Fibroblast of peridontal ligament (primary cell): Measurements from ENCODE around the gene ARL8A.
"Not testable (repeated sequence)": the region's sequence is repeated elsewhere in the genome, so short reads cannot be mapped to it uniquely, and the experiment has no call there.

Experiments
- DNase-seq: peaks from one replicate; pipeline ENCODE4 v3.0.0-alpha.2; 2010; ENCODE audit errors: extremely low read depth

The ARL8A gene

DNA sequence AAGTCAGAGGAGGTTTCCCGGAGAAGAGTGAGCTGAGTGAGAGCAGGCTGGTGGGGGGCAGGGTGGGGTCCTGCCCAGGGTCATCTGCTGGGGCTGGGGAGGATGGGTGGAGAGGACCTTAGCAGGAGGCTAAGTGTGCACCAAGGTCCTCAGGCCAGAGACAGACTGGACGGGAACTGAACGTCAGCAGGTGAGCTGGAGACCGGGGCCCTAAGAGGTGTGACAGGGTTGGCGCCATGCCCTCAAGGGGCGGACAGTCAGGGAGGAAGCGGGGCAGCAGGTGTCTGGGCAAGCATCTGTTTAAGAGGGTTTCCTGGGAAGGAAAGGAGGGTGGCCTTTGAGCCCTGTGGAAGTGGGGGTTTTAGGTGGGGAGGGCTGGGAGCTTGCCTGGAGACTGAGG, 29.5 kb upstream of the ARL8A start:
- DNase-seq: no peak

DNA sequence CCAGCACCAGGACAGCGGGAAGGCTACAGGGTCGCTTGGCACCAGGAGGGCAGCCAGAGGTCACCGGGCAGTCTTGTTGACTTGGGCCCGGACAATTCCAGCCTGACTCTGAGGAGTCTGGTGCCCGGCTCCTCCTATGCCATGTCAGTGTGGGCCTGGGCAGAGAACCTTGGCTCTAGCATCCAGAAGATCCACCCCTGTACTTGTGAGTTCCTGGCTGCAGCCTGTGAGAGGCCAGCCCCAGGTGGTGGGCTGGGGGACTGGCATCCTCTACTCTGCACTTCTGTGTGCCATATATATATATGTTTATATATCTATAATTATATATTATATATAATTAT, 27.4 kb upstream of the ARL8A start:
- no peak for DNase-seq

DNA sequence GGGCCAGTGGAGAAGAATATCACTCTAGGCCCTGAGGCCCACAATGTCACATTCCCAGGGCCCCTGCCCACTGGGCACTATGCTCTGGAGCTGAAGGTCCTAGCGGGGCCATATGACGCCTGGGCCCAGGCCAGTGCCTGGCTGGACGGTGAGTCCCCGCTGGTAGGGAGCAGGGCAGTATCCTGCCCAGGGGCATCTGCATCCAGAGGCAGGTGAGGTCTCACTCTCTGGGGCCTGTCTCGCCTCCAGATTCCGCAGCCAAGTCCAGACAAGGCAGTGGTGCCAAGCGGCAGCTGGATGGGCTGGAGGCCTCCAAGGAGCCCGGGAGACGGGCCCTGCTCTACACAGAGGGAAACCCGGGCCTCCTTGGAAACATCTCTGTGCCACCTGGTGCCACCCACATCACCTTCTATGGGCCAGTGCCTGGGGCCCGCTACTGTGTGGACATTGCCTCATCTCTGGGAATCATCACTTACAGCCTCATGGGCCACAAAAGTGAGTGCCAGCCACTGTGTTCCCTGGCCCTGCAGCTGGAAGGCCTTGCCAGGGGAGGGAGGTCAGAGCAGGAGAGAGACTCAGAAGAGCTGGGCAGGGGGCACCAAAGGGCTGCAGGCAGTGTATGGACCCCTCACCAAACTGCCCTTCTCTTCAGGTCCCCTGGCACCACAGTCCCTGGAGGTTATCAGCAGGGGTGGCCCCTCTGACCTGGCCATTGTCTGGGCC, 26.9 kb upstream of the ARL8A start:
- no peak for DNase-seq

DNA sequence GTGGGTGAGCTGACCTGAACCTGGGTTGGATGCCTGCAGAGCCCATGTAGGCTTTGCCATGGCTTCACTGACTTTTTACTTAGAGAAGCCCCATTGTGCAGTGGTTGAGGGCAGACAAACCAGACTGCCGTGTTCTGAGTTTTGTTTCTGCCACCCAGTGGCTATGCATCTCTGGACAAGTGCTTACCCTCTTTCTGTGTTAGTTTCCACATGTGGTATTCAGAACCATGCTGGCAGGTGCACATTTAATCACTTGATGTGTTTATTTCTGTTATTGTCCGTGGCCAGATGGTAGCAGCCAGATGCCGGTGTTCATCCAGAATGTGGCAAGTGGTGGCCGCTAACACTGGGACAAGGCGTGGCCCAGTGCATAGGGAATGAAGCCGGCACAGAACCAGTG, 26.2 kb upstream of the ARL8A start:
- no peak for DNase-seq

DNA sequence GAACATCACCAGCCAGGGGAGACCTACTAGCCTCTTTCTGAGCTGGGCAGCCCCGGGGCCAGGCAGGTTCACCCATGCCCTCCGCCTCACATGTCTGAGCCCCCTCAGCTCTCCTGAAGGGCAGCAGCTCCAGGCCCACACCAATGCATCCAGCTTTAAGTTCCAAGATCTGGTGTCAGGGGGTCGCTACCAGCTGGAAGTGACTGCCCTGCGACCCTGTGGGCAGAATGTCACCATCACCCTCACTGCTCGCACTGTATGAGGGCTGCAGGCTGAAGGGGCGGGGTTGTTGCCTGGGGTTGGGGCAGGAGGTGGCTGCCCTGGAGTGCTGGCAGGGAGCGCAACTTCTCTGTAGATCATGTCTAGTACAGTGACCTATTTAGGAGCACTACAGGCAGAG, 24.3 kb upstream of the ARL8A start:
- DNase-seq: no peak

DNA sequence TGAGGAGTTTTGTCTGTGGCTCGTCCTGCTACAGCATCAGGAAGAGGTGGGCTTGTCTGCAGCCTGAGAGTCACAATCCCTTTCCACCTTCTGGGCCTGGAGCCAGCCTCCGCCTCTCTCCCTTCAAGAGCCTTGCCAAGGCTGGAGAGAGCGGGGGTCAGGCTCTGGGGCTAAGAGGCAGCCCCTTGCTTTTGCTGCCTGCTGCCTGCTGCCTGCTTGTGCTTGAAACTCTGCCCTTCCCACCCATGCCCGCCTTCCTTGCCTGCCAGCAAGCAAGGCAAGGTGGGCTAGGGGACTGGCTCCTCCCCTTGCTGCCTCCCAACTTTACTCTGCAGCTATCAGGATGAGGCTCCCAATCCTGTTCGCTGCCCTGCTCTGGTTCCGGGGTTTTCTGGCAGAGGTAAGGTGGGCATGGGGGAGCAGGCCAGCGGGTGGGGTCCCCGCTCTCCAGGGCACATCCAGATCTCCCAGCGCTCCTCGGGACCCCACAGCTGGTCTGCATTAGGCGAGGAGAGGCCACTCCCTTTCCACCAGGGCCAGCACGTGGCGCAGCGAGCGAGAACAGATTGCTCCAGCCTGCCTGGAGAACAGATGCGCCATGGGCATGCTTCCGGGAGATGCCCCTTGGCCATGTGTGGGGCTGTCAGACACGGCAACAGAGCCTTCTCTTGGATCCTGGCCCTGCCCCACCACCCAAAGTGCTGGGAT, 23.3 kb upstream of the ARL8A start:
- peak; percentile 59 for DNase-seq

DNA sequence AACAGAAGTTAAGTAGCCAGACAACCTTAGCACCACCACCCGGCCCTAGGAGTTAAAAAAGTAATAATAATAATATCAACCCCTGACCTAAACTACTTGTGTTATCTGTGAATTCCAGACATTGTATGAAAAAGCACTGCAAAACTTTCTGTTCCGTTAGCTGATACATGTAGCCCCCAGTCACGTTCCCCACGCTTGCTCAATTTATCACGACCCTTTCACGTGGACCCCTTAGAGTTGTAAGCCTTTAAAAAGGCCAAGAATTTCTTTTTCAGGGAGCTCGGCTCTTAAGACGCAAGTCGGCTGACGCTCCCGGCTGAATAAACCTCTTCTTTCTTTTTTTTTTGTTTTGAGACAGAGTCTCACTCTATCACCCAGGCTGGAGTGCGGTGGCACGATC, 22.5 kb upstream of the ARL8A start:
- DNase-seq: not testable (repeated sequence)

DNA sequence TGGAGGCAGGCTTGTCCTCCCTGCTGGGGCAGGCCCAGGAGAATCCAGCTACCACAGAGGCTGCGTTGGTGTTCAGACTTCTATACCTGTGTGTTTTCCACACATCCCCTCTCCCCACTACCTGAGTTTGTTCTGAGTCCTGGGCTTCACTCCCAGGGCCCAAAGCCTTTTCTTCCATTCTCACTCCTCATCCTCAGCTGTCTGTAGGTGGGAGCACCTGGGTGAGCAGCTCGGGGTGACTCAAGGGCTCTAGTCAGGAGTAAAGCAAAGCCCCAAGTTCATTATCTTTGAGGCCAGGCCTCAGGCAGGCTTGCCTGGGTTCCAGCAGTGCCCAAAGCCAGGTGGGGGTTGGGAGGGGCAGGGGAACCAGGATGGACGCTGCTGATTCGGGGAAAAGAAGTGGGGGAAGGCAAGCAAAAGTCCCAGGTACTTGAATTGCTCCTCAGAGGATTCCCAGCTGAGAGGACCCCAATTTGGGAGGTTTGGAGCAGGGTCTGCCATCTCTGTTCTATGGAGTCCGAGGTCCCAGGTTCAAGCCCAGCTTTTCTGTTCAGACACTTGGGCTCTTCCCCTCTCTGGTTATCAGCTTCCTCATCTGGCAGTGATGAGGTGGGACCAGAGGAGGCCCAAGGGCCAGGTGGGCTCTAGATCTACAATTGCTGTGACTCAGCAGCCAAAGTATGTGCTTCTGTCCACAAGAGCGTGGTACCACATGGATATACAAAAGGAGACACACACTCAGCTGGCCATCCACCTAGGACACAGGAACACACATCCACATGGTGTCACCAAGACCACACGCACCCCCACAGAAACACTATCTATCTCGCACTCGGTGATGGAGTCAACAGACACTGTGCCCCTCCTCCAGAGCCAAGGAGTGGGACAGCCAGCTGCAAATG, 21.7 kb upstream of the ARL8A start:
- no peak for DNase-seq

DNA sequence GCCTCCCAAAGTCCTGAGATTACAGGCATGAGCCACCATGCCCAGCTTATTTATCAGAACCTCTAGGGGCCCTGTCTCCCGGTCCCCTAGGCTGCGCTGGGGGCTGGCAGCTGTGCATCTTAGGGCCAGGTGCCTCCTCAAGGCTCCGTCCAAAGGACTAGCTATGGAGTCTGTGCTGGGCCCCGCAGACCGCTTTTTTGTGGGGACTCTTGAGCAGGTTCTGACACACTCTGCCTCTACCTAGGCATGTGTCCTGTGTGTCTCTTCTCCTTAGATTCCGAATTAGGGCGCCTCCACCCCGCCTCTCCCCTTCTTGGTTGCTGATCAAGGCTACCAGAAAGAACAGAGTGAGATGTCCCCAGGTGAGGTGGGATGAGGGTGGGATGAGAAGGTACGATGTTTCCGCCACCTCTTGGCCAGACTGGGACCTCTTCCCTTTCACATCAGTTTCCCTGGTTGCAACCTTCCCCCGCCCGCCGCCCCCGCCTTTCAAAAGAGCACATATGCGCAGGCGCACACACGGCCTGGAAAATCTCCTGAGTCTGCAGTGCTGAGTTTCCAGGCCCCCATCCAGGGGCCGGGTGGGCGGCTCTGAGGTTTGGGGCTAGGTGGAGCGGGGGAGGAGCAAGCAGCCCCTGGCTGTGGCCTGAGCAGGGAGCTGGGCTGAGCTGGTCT, 20.9 kb upstream of the ARL8A start:
- DNase-seq: no peak

DNA sequence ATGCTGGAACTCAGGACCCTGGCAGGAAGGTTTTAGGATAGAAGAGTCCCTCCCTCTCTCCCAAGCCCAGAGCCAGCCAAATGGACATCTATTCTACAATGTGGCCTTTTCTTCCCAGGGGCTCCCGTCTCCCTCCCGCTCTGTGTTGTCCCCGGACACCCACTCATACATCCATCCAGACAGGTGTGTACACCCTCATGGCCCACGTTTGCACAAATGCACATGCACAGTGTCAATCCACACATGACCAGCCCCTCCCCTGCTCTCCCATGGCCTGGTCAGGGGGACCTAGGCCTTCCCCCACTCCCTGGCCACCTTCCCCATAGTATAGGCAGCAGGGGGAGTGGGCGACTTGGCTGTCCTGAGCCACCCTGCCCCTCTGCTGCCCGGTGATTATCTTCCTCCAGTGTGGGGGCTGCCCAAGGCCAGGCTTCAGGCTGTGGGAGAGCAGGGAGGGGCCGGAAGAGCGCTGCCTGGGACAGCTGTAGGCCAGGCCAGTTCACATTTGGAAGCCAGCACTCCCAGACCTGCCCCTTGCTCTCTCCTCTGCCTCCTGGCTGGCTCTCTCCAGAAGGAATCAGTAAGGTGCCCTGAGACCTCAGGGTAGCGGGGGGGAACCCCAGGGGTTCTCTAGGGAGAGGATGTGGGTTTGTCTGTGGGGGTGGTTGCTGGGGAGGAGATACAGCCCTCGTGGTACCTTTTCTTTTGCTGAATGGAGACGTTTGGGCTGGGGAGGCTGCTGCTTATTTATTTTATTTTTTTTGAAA, 19.9 kb upstream of the ARL8A start:
- DNase-seq: no peak

DNA sequence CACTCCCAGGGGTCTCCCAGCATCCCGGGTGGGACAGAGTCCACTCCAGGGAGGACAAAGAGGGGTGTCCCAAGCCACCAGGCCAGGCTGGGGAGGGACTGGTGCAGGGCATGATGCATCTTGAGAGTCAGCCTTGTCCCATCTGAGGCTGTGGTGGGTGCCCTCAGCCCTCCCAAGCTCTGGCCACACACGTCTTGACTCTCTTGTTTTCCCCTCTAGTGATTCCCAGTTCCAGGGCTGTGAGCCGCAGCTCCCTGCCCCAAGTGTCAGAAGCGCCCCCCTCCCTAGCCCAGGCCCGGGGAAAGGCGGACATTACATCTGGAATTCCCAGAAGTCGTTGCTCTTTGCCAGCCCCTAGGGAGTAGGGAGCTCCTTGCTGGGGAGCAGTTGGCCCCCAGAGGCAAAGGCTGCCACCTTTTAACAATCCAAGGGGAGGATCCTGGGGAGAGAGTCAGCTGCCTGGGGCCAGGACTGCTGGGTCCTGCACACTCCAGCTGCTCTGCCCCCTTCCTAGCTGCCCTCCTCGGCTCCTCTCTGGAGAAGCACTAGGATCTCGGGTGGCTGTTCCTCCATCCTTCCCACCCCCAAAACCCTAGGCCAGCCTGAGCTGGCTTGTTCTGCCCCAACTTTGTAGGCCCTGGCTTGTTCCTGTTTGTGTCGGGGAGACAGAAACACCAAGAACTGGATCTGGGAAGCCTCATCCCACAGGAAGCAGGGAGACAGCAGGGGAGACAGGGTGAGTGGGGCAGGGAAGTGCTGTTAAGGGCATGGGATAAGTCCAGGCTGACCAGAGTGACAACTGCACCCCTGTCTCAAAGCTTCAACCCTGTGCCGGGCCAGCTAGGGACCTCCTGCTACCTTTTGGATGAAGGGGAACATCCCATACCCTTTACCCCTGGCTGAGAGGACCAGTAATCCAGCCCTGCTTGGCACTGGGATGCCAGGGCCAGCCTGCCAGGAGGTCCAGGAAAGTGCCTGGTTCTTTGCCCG, 19.0 kb upstream of the ARL8A start:
- DNase-seq: no peak

DNA sequence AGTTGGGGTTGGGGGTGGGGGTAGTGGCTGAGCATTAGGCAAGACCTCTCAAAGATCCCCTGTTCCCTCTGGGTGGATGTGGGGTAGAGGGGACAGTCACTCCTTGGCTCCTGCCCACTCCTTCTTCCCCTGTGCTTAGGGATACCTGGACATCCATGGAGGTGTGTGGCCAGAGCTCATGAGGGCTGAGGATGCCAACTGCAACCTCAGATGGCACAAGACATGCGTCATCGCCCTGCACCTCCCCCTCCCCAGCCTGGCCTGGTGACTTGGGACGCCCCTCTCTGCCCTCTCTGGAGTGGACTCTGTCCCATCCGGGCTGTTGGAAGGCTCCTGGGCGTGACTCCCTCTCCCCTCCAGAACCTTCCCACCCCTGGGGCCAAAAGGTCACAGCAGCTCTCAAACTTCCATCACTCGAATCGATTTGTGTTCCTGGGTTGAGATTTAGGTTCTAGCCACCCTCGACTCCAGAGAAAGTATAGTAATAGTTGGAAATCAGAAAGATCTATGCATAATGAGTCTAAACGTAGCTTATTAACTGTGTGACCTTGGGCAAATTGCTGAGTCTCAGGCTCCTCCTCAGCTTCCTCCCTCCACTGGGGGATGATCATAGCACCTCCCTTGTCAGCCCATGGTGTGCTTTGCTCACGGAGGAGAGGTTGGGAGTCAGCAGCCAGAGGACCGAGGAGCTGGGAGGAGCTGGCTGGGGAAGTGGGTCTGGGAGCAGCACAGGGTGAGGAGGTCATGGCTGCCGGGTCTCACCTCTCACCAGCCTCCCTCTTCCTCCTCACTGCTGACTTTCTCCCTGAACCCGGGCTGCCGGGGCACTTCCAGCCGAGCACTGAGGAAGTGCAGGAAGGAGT, 18.1 kb upstream of the ARL8A start:
- no peak for DNase-seq

DNA sequence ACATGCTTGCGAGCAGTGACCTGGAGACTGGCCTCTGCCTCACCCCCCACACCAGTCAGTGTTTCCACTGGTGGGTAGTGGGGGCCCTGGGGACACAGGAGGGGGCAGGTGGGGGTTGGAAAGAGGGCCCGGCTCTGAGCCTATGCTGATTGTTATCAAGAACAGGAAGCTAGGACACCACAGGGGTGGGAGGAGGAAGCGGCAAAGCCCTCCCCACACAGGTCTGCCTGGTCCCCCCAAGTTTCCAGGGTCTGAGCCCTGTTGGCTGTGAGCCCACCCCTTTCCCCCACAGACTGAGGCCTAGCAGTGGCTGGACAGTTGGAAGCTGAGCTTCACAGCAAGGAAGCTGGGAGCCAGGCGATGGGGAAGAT, 17.5 kb upstream of the ARL8A start:
- DNase-seq: no peak

DNA sequence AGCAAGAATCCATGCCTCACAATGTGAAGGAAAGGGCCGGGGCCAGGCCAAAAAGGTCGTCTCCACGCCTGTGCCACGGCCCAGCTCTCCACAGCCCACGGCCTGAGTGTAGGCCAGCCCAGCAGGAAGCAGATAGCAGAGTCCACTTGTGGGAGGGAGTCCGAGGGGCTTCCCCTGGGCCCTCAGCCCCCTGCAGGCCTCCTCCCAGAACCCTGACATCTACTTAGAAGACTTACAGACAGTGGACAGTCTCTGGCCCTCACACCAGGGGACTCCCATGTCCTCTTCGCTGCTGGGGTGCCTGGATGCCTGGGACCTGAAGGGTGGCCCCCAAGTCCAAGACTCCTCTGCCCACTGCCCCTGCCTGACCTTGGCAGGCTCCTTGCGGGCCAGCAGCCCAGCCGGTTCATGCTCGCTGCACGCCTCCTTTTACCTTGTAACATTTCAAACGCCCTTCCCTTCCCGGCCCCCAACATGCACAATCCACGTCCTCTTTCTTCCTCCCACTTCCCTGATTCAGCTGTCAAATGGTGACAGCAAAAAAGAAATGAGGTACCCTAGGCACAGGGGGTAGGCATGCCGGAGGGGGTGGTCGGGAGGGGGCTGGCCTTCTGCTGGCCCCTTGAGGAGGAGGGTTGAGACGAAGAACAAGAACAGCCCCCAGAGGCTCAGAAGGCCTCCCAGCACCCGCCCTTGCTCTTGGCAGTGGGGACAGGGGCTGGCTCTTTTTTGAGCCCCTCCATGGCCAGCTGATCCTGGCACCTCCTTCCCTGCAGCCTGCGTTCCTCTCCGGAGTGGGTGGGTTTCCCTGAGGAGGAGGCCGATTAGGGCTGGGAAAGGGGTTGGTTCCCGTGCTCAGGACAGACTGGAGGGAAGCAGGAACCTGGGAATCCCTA, 16.9 kb upstream of the ARL8A start:
- no peak for DNase-seq

DNA sequence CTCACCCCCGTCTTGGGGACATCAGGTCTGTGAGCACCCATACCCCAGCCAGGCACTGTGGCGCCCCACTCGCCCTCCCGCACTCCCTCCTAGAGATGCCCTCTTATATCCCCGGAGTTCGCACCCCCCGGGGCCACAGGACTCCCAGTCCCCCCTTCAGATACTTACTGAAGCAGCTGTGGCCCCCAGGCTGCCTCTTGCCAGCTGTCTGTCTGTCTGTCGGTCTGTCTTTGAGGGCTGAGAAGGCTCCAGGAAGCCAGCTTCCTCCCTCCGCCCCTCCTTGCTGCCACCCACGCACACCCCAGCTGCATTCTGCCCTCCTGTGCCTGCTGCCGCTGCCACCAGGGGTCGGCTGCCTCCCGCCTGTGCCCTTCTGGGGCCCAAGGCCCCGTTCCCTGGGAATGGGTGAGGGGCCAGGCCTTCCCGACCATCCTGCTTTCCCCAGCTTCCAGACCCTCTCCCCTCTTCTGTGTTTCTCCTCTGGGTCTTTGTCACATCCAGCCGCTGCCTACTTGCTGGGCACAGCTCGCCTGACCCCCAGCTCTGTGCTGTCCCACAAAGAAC, 15.9 kb upstream of the ARL8A start, which contains the start of gene PTPN7:
Gene PTPN7, minus strand, starts transcription at position 226 of the 564 bp plus-strand sequence. CDS start 1,200 bp downstream, outside the sequence.
- no peak for DNase-seq

DNA sequence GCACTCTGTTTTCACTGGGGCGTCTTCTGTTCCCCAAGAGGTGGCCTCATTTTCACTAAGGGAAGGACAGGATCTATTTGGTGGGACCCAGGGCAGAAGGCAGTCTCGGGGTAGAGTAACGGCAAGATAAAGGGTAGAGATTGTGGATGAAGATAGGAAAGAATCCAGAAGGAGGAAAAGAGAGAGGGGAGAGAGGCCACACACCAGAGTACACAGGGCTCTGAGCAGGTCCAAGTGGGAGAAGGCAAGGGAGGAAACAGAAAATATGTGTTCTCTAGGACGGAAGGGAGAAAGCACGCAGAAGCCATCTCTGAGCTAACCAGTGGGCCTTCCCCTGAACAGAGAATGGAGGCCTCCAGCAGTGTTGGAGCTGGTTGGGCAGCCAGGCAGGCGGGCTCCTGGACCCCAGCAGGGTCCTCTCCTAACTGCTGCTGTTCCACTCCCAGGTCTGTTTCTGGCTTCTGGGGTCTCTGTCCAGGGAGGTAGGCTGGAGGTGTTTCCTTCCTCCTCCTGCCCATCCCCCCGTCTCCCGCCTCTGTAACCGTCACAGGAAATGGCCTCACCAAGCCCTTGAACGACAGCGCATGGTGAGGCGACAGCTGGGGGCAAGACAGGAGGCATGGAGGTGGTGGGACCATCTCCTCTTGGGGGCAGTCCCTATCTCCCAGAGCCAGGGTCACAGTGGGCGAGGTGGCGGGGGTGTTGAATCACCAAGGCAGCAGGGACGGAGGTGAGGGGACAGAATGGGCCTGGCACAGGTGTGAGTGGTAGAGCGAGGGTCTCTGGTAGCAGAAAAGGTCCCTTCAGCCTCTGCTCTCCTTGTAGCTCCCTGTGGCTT, 15.2 kb upstream of the ARL8A start:
- no peak for DNase-seq
